Ishikawa (cell line): ENCODE measurements around the gene DCC.
A peak's percentile ranks its signal among the peaks of the same experiment; 100 is the strongest.

Source experiments
- CEBPB ChIP-seq: IDR thresholded peaks from 2 replicates; pipeline ENCODE4 v1.6.1; 2012
- CREB1 ChIP-seq: IDR thresholded peaks from 2 replicates; pipeline ENCODE4 v1.6.1; 2012; ENCODE audit warnings: low read depth
- EGR1 ChIP-seq: IDR thresholded peaks from 2 replicates; pipeline ENCODE4 v1.6.1; 2012
- EP300 ChIP-seq: IDR thresholded peaks from 2 replicates; pipeline ENCODE4 v1.6.1; 2012; ENCODE audit warnings: borderline replicate concordance
- FOXM1 ChIP-seq: IDR thresholded peaks from 2 replicates; pipeline ENCODE4 v1.6.1; 2012; ENCODE audit warnings: low read depth, borderline replicate concordance
- MAX ChIP-seq: IDR thresholded peaks from 2 replicates; pipeline ENCODE4 v1.6.1; 2012
- NFIC ChIP-seq: IDR thresholded peaks from 2 replicates; pipeline ENCODE4 v1.6.1; 2012
- RAD21 ChIP-seq: IDR thresholded peaks from 2 replicates; pipeline ENCODE4 v1.6.1; 2012; ENCODE audit warnings: low read depth
- REST ChIP-seq: IDR thresholded peaks from 2 replicates; pipeline ENCODE4 v1.6.1; 2012; ENCODE audit warnings: low read depth, mild to moderate bottlenecking
- TAF1 ChIP-seq: IDR thresholded peaks from 2 replicates; pipeline ENCODE4 v1.6.1; 2012; ENCODE audit warnings: low read depth, mild to moderate bottlenecking
- TCF12 ChIP-seq: IDR thresholded peaks from 2 replicates; pipeline ENCODE4 v1.6.1; 2012; ENCODE audit warnings: low read depth
- TEAD4 ChIP-seq: IDR thresholded peaks from 2 replicates; pipeline ENCODE4 v1.6.1; 2012
- USF1 ChIP-seq: IDR thresholded peaks from 2 replicates; pipeline ENCODE4 v1.6.1; 2012
- YY1 ChIP-seq: IDR thresholded peaks from 2 replicates; pipeline ENCODE4 v1.6.1; 2012; ENCODE audit warnings: low read depth
- ZBTB7A ChIP-seq: IDR thresholded peaks from 2 replicates; pipeline ENCODE4 v1.6.1; 2012; ENCODE audit warnings: low read depth

The DCC gene

DNA sequence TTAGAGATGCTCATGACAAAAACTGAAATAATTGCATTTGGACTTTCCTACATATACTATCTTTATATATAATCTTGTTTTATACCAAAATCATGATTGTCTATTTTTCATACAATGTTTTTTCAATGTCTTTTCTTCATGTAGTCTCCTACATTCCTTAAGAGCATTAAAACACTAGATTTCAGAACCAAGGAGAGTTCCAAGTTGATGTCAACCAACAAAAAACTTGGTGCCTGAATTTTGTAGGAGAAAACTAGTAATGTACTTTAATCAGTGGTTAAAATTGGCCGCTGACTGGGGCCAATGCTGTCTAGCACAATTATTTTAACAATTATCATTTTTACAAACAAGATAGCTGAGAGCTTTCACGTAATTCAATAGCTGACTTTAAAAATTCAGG lies 678.8 kb downstream of the DCC start:
- peak; percentile 67 for TF ChIP-seq REST
- no peak for TF ChIP-seq ZBTB7A
- TF ChIP-seq TCF12, result no peak

GRCh38 chr18:53025247-53025646 lies 685.2 kb downstream of the DCC start:
- no peak for TF ChIP-seq FOXM1
- TF ChIP-seq TCF12, result no peak
- TF ChIP-seq TAF1, result no peak
- no peak for TF ChIP-seq YY1
- no peak for TF ChIP-seq MAX
- TF ChIP-seq USF1, result no peak
- TF ChIP-seq EP300, result no peak
- TF ChIP-seq RAD21, result no peak
- no peak for TF ChIP-seq ZBTB7A
- no peak for TF ChIP-seq REST
- no peak for TF ChIP-seq CREB1
- no peak for TF ChIP-seq EGR1
- no peak for TF ChIP-seq NFIC

GRCh38 chr18:53028565-53028964 lies 688.6 kb downstream of the DCC start:
- TF ChIP-seq YY1, result no peak

DNA sequence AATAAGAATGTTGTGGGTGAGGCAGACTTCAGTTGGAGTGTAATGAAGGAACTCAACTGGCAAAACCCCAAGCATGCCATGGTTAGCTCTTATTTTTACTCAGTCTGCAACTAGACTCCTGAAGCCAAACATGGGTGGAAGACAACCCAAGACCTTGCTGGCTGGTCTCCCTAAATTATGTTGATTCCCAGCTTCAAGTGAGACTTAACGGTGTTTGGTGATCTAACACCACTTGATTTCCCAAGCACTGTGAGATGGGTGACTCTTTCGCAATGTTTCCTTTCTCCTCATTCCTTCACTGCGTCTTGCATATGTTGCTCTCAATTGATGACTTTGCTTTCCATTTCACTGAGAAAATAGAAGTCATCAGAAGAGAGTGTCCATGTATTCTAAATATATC lies 693.1 kb downstream of the DCC start:
- TF ChIP-seq TEAD4, result no peak

GRCh38 chr18:53038608-53039007 lies 698.6 kb downstream of the DCC start:
- TF ChIP-seq RAD21 (no peak), FOXM1 (no peak), TCF12 (no peak), MAX (no peak), CREB1 (no peak), TEAD4 (no peak), CEBPB (no peak), USF1 (no peak), TAF1 (no peak), EP300 (no peak)

GRCh38 chr18:53040286-53040685 lies 700.3 kb downstream of the DCC start:
- no peak for TF ChIP-seq NFIC
- no peak for TF ChIP-seq TEAD4
- TF ChIP-seq ZBTB7A, result no peak
- TF ChIP-seq EGR1, result no peak
- no peak for TF ChIP-seq TAF1
- TF ChIP-seq USF1, result no peak
- TF ChIP-seq CEBPB, result no peak

DNA sequence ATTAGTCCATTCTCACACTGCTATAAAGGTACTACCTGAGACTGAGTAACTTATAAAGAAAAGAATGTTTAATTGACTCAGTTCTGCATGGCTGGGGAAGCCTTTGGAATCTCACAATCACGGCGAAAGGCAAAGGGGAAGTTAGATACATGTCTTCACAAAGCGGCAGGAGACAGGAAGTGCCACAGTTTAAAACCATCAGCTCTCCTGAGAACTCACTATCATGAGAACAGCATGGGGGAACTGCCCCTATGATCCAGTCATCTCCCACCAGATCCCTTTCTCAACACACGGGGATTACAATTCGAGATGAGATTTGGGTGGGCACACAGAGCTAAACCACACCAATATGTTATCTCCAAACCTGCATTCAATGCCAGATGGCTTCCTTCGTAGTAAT lies 716.1 kb downstream of the DCC start:
- no peak for TF ChIP-seq EGR1
- TF ChIP-seq TCF12, result no peak
- no peak for TF ChIP-seq USF1
- TF ChIP-seq FOXM1, result no peak
- no peak for TF ChIP-seq REST
- no peak for TF ChIP-seq CREB1
- no peak for TF ChIP-seq EP300
- no peak for TF ChIP-seq NFIC
- no peak for TF ChIP-seq CEBPB
- no peak for TF ChIP-seq ZBTB7A
- no peak for TF ChIP-seq YY1
